HepG2 (cell line): ENCODE results near the gene TMEM258. TPM values are rescaled to one million over a fixed set of nuclear protein-coding genes. Genes with fewer than 3 reads are reported as not detected.

Source experiments
- AGO2 ChIP-seq: fragments of 200-400 bp; formaldehyde crosslinking; optimal IDR thresholded peaks from 2 replicates; pipeline ENCODE3; 2017; ENCODE audit warnings: mild to moderate bottlenecking, low read depth, low read length, moderate library complexity
- BCLAF1 ChIP-seq: fragments of 450-650 bp; IDR thresholded peaks from 2 replicates; pipeline ENCODE4 v1.6.1; 2017; ENCODE audit warnings: mild to moderate bottlenecking
- BRD4 ChIP-seq: sonication (generic); formaldehyde crosslinking; IDR thresholded peaks from 2 replicates; pipeline ENCODE4 v1.4.0; 2020; ENCODE audit warnings: missing genetic modification reagents
- CERS6 ChIP-seq: sonication (generic); formaldehyde crosslinking; IDR thresholded peaks from 2 replicates; pipeline ENCODE4 v1.5.0; 2020; ENCODE audit warnings: missing genetic modification reagents
- EEA1 ChIP-seq: sonication (generic); formaldehyde crosslinking; IDR thresholded peaks from 2 replicates; pipeline ENCODE4 v1.5.1; 2020; ENCODE audit warnings: mild to moderate bottlenecking, missing genetic modification reagents, borderline replicate concordance
- ELF1 ChIP-seq: sonication (generic); formaldehyde crosslinking; IDR thresholded peaks from 2 replicates; pipeline ENCODE4 v1.4.0; 2020; ENCODE audit warnings: missing genetic modification reagents
- GATAD1 ChIP-seq: IDR thresholded peaks from 2 replicates; pipeline ENCODE4 v1.6.1; 2016; ENCODE audit warnings: missing genetic modification reagents, missing compliant biosample characterization
- KLF16 ChIP-seq, 2 experiments: sonication (generic) in 1 of 2; formaldehyde crosslinking in 1 of 2; IDR thresholded peaks; 2 replicates each; pipeline versions ENCODE4 v1.6.1 to v1.8.0; 2016 to 2023; ENCODE audit warnings: missing genetic modification reagents in 2 of 2, missing compliant biosample characterization in 1 of 2
- MXD1 ChIP-seq: sonication (generic); formaldehyde crosslinking; IDR thresholded peaks from 2 replicates; pipeline ENCODE4 v1.4.0; 2020; ENCODE audit warnings: mild to moderate bottlenecking, missing genetic modification reagents
- NONO ChIP-seq, 2 experiments: fragments of 450-650 bp in 1 of 2; sonication (generic) in 1 of 2; formaldehyde crosslinking in 1 of 2; IDR thresholded peaks in 1 of 2; conservative IDR thresholded peaks in 1 of 2; 2 replicates each; pipeline versions ENCODE4 v1.6.1 to v1.8.0; 2017 to 2022; ENCODE audit warnings: mild to moderate bottlenecking in 1 of 2, missing genetic modification reagents in 1 of 2, moderate library complexity in 1 of 2
- NR3C1 ChIP-seq: sonication (generic); formaldehyde crosslinking; IDR thresholded peaks from 2 replicates; pipeline ENCODE4 v1.4.0; 2020; ENCODE audit warnings: missing genetic modification reagents
- POLR2AphosphoS5 ChIP-seq: IDR thresholded peaks from 2 replicates; pipeline ENCODE4 v1.6.1; 2012; ENCODE audit warnings: low read depth, low read length
- SMC3 ChIP-seq: IDR thresholded peaks from 2 replicates; pipeline ENCODE4 v1.6.1; 2011; ENCODE audit warnings: low read length, improper control_type of control experiment
- SP1 ChIP-seq, 2 experiments: fragments of 450-650 bp in 1 of 2; sonication (generic) in 1 of 2; formaldehyde crosslinking in 1 of 2; IDR thresholded peaks; 2 replicates each; pipeline versions ENCODE4 v1.4.0 to v1.6.1; 2016 to 2020; ENCODE audit warnings: missing genetic modification reagents in 1 of 2
- TCF12 ChIP-seq, 2 experiments: fragments of 450-650 bp in 1 of 2; sonication (generic) in 1 of 2; formaldehyde crosslinking in 1 of 2; IDR thresholded peaks; 2 replicates each; pipeline versions ENCODE4 v1.6.1 to v1.8.0; 2017 to 2022; ENCODE audit warnings: antibody characterized with exemption in 1 of 2, mild to moderate bottlenecking in 1 of 2, missing genetic modification reagents in 1 of 2, moderate library complexity in 1 of 2
- TCF7 ChIP-seq: sonication (generic); IDR thresholded peaks from 2 replicates; pipeline ENCODE4 v1.6.1; 2016; ENCODE audit warnings: antibody characterized with exemption, low read depth
- ZBTB8A ChIP-seq: sonication (generic); formaldehyde crosslinking; IDR thresholded peaks from 2 replicates; pipeline ENCODE4 v1.4.0; 2020; ENCODE audit warnings: mild to moderate bottlenecking, low read depth, missing genetic modification reagents, borderline replicate concordance
- ZNF510 ChIP-seq: sonication (generic); formaldehyde crosslinking; IDR thresholded peaks from 2 replicates; pipeline ENCODE4 v1.4.0; 2020; ENCODE audit warnings: low read depth, mild to moderate bottlenecking, missing genetic modification reagents
- ZNF550 ChIP-seq: sonication (generic); formaldehyde crosslinking; IDR thresholded peaks from 2 replicates; pipeline ENCODE4 v1.4.0; 2020; ENCODE audit warnings: mild to moderate bottlenecking, missing genetic modification reagents, borderline replicate concordance
- ZNF558 ChIP-seq: sonication (generic); formaldehyde crosslinking; IDR thresholded peaks from 2 replicates; pipeline ENCODE4 v1.9.0; 2022; ENCODE audit warnings: mild to moderate bottlenecking, missing genetic modification reagents, borderline replicate concordance
- ZNF766 ChIP-seq: sonication (generic); formaldehyde crosslinking; IDR thresholded peaks from 2 replicates; pipeline ENCODE4 v1.5.0; 2020; ENCODE audit warnings: missing genetic modification reagents, borderline replicate concordance
- ZNF816 ChIP-seq: sonication (generic); formaldehyde crosslinking; IDR thresholded peaks from 2 replicates; pipeline ENCODE4 v1.8.0; 2022; ENCODE audit warnings: missing genetic modification reagents, mild to moderate bottlenecking, borderline replicate concordance
- ZNF883 ChIP-seq: sonication (generic); formaldehyde crosslinking; IDR thresholded peaks from 2 replicates; pipeline ENCODE4 v1.5.1; 2020; ENCODE audit warnings: mild to moderate bottlenecking, missing genetic modification reagents; ENCODE audit errors: not compliant biosample characterization
- polyA plus RNA-seq, 8 experiments: library from polyadenylated mRNA; depleted of rRNA in 3 of 8; stranded (reverse) in 7 of 8; unstranded in 1 of 8; fragments of >200 nt; fragmentation: Illumina TruSeq in 4 of 8; extraction: Trizol in 4 of 8; gene quantifications; 2 replicates each; pipeline versions ENCODE4 v1.2.1 to v1.2.3, GENCODE V29; 2011 to 2016; ENCODE audit warnings: low read depth in 4 of 8, missing spikeins in 1 of 8, mixed read lengths in 1 of 8; ENCODE audit not compliant: insufficient read depth in 1 of 8
- total RNA-seq, 5 experiments: library from RNA; depleted of rRNA; stranded (reverse); fragments of >200 nt; fragmentation: Illumina TruSeq; extraction: Trizol; gene quantifications; 2 replicates each; pipeline ENCODE4 v1.2.3, GENCODE V29; 2016; ENCODE audit warnings: low read depth in 1 of 5

Gene TMEM258
- total and polyA plus RNA-seq, 2 of the 13 experiments (the other 11 are each of a cell fraction or from before 2014, with no cell fraction given) = 175 to 424 TPM

- TF ChIP-seq BCLAF1 (no peak), SMC3 (no peak), ZBTB8A (peak; percentile 84), ZNF816 (CRISPR knock-in tag) (0 out of 2 replicates have a peak, but pooled peaks have one; percentile 69), TCF7 (no peak), AGO2 (peak; percentile 51), POLR2AphosphoS5 (peak; percentile 11; the same call in 1 of the 2 replicates), NR3C1 (no peak), TCF12 (IDR thresholded peaks at IDR 0.05) (no peak), TCF12 (CRISPR knock-in tag; IDR thresholded peaks at IDR 0.05) (0 out of 2 replicates have a peak, but pooled peaks have one; percentile 14), ZNF550 (CRISPR knock-in tag) (0 out of 2 replicates have a peak, but pooled peaks have one; percentile 56), SP1 (IDR thresholded peaks at IDR 0.05) (no peak), SP1 (CRISPR knock-in tag; IDR thresholded peaks at IDR 0.05) (peak; percentile 41; the same call in 1 of the 2 replicates), ELF1 (CRISPR knock-in tag) (0 out of 2 replicates have a peak, but pooled peaks have one; percentile 11), NONO (IDR thresholded peaks at IDR 0.05) (no peak), NONO (CRISPR knock-in tag; conservative IDR thresholded peaks at IDR 0.05) (no peak; the same call in 1 of the 2 replicates), EEA1 (CRISPR knock-in tag) (peak; percentile 61; the same call in 1 of the 2 replicates), CERS6 (CRISPR knock-in tag) (no peak), GATAD1 (CRISPR knock-in tag) (0 out of 2 replicates have a peak, but pooled peaks have one; percentile 10), ZNF766 (CRISPR knock-in tag) (0 out of 2 replicates have a peak, but pooled peaks have one; percentile 84), ZNF558 (CRISPR knock-in tag) (0 out of 2 replicates have a peak, but pooled peaks have one; percentile 68), KLF16 (CRISPR knock-in tag; IDR thresholded peaks at IDR 0.05) (peak in 1 of 2 experiments; percentile 10; a peak in 1 of 4 replicates), MXD1 (0 out of 2 replicates have a peak, but pooled peaks have one; percentile 17), ZNF883 (CRISPR knock-in tag) (peak; percentile 76), BRD4 (CRISPR knock-in tag) (peak; percentile 49; the same call in 1 of the 2 replicates), ZNF510 (CRISPR knock-in tag) (0 out of 2 replicates have a peak, but pooled peaks have one; percentile 21)
Measured at GRCh38 chr11:61815790-61816735, 23.7 kb upstream of the TMEM258 start (continued).
